ENCODE results near the gene C1orf21.

The C1orf21 gene

DNA sequence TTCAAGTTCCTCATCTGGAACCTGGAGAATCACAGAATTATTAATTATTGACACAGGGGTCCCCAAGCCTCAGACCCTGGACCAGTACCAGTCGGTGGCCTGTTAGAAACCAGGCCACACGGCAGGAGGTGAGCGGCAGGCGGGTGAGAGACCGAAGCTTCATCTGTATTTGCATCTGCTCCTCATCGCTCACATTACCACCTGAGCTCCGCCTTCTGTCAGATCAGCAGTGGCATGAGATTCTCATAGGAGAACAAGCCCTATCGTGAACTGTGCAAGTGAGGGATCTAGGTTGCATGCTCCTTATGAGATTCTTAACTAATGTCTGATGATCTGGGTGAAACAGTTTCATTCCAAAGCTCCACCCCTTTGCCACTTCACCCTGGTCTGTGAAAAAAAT, 125.9 kb downstream of the C1orf21 start:
- in situ Hi-C loops (cut with MboI; ENCODE audit: low sequenced_read_pairs) = no loop called here

DNA sequence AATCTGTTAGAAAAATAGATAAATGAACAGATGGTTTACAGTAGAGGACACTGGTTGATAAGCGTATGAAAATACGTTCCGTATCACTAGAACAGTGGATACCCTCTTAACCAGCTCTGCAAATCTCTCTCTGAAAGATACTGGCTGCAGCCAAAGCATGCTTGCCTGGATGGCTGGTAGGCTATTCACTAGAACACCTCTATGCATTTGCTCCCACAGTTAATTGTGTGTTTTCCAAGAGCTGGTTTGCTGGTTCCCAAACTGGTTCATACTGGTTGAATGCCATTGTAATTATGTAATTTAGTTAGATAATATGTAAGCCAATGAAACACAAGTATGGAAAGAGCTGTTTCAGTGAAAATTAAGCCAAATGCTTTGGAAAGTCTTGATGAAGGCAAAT, 126.6 kb downstream of the C1orf21 start:
- in situ Hi-C loops (cut with MboI; ENCODE audit: low sequenced_read_pairs) = no loop called here

DNA sequence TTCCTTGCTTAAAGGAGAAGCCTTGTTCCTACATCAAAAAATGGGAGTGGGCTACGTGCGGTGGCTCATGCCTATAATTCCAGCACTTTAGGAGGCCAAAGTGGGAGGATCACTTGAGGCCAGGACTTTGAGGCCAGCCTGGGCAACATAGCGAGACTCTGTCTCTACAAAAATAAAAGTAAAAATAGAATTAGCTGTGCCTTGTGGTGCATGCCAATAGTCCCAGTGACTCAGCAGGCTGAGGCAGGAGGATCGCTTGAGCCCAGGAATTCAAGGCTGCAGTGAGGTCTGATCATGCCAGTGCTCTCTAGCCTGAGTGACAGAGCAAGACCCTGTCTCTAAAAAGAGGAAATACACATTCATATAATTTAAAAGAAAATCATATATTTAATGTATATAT, 127.1 kb downstream of the C1orf21 start:
- in situ Hi-C loops (cut with MboI; ENCODE audit: low sequenced_read_pairs) = no loop called here

DNA sequence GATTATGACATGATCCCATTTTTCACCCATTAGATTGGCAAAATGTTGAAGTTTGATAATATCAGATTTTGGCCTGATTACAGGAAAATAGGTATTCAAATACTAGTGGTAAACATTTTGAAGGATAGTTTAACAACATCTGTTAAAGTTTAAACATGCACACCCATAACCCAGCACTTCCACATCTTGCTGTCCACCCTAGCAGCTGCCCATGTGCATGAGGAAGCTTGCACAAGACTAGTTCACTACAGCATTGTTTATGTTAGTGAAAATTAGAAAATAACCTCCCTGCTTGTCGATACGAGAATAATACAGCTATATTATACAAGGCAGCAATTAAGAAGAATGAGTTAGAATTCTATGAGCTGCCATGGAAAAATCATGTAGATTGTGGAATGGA, 127.6 kb downstream of the C1orf21 start:
- in situ Hi-C loops (cut with MboI; ENCODE audit: low sequenced_read_pairs) = no loop called here

DNA sequence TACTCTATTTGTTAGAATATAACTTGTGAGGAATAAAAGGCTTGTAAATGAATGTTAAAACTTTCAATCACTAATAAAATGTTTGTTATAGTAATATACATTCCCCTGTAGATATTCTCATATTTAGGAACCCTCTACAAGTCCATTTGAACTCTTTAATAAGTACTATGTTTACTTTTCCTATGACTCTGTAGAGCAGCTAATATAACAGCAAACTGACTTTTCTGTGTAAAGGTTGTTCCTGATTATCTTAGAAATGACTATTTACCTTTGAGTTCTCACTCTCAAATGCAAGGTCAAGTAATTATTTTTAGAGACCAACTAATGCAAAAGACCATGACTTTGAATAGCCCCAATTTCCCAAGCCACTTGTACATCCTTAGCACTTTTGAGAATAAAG, 130.3 kb downstream of the C1orf21 start:
- in situ Hi-C loops (cut with MboI; ENCODE audit: low sequenced_read_pairs) = no loop called here

DNA sequence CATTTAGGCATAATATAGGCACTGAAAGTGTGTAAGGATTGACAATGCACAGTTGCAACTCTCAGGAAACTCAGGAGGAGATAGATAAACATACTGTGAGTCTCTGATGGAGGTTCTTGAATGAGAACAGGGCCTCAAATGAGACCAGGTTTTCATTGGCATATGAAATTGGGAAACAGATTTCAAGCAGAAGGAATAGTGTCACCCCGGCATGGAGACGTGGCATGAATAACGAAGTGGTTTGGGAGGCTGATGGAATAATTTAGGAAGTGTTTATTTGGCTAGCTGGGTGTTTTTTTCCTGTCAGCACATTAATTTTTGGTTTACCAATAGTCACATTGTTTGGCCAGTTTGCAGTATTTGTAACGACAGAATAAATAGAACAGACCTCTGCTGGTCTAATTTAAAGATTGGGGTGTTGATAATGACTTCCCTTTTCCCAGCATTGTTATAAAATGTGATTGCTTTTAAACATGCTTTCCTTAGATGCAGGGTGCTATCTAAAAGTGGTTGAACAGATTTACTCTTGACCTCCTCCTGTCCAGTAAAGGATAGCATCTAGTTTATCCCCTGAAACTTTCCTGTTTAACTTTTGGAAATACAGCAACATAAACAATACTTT, 132.0 kb downstream of the C1orf21 start:
- in situ Hi-C loops (cut with MboI; ENCODE audit: low sequenced_read_pairs) = no loop called here

DNA sequence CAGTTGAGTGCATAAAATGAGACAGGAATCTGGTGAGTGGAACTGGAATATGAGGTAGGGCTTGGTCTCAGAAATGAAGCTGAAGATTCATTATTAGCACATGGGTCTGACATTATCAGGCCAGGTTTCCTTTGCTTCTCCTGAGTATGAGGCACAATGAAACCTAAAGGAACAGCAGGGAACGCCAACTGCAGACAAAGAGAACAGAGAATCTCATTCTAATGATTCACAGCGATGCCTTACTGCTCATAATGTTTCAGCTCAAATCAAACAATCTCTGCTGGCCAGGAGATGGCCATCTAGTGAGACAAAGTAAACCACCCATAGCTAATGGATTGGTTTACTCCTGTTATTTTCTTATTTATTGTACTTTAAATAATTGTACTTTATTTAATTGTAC, 133.5 kb downstream of the C1orf21 start:
- in situ Hi-C loops (cut with MboI; ENCODE audit: low sequenced_read_pairs) = no loop called here

DNA sequence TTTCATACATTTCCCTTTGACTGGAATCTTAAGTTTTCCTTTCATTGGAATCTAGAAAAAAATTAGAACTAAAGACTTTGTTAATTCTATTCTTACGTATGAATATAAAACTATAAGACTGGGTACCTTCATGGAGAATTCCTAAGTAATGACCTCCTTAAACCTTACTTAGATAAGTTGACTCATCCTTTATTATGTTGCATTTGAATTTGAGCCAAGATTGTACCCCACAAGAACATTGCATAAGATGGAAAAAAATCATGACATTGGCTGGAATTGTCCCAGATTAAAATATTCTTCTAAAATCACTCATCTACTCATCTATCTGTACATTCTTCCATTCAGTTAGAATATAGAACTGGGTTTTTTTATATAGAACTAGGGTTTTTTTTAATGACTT, 137.4 kb downstream of the C1orf21 start:
- in situ Hi-C loops (cut with MboI; ENCODE audit: low sequenced_read_pairs) = no loop called here

DNA sequence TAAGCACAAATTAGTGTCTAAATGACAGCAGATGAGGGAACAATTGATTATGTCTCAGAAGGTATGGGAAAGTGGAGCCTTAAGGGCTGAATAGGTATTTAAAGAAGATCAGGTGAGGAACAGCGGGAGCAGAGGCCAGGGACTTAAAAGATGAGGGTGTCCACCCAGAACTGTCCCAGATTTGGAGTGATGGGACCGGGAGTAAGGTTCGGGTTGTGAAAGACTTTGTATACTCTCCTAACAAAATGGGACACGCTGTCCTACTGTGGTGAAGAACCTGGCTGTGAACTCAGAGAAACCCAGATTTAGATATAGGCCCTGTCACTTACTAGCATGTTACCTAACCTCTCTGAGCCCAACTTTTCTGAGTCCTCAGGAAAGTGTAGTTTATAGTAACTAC, 140.6 kb downstream of the C1orf21 start:
- in situ Hi-C loops (cut with MboI; ENCODE audit: low sequenced_read_pairs) = no loop called here

DNA sequence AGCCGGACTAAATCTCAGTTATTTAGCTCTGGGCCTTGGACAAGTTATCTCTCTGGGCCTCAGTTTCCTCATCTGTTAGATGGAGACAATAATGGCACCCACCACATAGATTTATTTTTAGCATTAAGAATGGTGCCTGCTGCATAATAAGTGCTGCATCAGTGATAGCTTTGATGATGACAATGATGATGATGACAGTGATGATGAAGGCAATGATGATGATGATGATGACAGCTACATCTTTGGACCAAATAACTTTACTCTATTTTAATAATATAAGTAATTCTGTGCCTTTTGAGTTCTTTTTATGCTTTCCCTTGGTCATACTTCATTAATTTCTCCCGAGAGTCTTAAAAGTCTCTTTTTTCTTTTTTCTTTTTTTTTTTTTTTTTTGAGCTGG, 143.4 kb downstream of the C1orf21 start:
- in situ Hi-C loops (cut with MboI; ENCODE audit: low sequenced_read_pairs) = no loop called here

DNA sequence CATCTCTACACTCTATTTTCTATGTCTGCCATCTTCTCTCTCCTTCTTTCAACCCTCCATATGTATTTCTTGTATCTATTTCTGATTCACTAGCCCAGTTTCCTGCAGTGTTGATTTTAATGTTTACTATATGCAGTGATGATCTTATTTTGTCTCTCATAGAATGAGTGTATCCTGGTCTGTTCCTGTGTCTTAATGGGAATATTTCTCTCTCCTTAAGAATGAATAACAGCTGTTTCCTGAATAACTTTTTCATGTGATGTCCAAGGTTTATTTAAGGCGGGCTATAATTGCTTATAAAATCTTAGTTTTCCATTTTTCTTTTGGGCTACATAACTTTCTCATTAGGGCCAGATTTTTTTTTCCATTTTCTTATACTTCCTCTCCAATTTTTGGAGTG, 144.5 kb downstream of the C1orf21 start:
- in situ Hi-C loops (cut with MboI; ENCODE audit: low sequenced_read_pairs) = no loop called here

DNA sequence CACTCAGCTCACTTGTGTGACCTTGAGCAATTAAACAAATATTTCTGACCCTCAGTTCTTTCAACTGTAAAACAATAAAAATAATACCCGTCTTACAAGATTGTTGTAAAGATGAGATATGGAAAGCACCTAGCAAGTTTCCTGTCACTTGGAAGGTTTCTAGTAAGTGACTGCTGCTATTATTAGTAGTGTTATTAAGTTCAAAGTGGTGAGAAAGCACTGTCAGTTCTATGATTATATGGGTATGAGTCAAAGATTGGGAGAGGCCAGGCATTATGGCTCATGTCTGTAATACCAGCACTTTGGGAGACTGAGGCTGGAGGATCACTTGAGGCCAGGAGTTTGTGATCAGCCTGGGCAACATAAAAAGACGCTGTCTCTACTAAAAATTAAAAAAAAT, 145.4 kb downstream of the C1orf21 start:
- in situ Hi-C loops (cut with MboI; ENCODE audit: low sequenced_read_pairs) = no loop called here

DNA sequence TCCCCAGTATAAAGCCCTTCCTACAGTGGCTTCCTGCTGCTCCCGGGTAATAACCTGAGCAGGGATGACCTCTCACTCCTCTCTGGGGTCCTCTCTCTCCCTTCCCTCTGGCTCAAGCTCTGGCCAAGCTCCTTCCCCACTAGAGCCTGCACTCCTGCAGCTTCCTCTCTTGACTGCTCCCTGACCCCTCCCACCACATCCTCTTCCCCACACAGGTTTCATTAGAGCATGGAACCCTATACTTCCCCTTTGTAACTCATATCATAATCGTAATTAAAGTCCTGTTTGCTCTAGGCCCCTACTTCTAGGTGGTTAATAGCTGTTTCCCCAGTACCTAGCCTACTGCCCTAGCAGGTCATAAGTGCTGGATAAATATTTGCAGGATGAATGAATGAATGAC, 146.2 kb downstream of the C1orf21 start:
- in situ Hi-C loops (cut with MboI; ENCODE audit: low sequenced_read_pairs) = no loop called here

DNA sequence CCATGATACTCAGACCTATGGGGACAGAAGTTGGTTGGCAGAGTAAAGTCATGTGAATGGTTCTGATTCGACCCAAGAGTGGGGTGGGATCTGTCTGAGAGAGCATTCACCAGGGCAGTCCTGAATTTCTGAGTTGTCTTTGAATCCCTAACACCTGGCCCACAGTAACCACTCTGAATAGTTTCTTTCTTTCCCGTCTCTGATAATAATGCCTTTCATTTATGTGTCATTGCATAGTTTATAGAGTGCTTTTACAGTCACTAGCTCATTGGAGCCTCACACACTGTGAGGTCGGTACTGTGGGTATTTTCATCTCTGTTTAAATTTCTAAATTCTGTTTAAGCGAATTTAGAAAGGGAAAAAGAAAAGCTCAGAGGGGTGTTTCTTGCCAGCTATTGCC, 147.1 kb downstream of the C1orf21 start:
- in situ Hi-C loops (cut with MboI; ENCODE audit: low sequenced_read_pairs) = no loop called here

DNA sequence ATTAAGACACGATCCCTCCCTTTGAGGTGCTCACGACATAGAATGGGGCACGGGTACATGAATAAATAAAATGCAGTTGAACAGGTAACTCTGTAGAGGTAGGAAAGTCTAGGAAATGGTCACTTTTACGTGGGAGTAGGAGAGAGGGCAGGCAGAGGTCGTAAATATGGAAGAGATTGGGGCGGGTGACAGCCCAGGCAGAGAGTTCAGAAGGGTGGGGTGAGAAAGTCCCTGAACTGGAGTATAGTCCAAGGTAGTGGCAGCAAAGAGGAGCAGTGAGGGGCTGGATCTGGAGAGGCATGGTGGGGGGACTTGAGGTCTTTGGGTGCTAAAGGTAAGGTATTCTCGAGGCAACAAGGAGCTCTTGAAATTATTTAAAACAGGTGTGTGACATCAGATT, 147.9 kb downstream of the C1orf21 start:
- in situ Hi-C loops (cut with MboI; ENCODE audit: low sequenced_read_pairs) = no loop called here

DNA sequence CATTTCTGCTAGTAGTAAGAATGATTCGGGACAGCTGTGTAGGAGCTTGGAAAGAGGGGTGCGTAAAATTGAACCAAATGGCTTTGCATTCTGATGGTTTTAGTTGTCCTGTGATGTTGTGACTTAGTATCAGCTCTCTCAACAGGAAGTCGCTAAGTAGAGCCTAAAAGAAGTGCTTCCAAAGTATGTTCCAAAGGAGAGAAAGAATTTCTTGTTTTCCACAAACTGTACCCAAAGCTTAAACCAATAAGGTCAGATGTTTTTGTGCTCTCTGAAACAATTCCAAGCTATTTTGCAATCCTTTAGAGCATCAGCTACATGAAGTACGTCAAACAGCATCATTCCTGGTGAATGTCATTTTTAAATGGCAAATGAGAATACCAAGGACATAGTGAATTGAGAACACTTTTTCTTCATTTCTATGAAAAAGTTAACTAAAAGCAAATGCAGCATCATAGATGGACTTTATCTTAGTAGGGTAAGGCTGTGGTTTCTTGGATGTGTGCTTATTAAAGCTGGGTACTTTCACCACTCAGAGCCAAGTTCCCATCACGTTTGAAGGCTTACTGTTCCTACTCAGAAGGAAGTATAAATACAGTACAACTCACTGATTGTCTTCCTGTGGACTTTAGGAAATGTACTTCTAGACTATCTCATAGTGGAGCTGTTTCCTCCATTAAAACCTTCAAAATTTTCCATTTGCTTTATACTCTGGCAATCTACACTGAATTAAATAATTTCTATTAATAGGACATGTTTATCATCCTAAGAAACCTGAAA, 148.6 kb downstream of the C1orf21 start:
- in situ Hi-C loops (cut with MboI; ENCODE audit: low sequenced_read_pairs) = no loop called here

DNA sequence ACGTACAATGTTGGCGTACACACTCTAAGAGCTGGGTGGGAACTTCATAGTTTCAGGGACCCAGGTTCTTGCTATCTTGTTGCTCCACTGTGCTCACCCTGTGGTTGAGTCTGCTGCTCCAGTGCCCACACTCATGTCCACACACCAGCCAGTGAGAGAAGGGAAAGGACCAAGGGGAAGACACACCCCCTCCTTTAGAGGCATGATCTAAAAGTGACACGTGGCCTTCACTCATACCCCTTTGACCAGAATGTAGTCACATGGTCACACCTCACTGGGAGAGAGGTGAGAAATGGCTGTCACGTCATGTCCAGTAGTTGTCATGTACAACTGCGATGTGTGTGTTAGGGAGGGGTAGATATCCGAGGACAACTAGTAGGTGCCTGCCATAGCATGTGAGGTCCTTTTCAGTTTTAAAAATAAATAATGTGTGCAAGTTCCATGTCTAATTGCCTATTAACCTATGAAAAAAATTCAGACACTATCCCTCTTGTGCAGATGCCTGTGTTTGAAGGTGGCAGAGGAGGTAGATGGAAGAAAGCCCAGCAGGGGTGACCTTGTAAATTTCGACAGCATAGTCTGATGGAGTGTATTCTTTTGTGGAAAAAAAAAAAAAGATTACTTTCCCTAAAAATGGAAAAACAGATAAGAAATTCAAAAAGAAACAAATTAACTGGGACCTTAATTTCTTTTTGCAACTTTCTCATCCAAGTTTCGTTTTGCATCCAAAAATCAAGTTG, 149.6 kb downstream of the C1orf21 start:
- in situ Hi-C loops (cut with MboI; ENCODE audit: low sequenced_read_pairs) = no loop called here

DNA sequence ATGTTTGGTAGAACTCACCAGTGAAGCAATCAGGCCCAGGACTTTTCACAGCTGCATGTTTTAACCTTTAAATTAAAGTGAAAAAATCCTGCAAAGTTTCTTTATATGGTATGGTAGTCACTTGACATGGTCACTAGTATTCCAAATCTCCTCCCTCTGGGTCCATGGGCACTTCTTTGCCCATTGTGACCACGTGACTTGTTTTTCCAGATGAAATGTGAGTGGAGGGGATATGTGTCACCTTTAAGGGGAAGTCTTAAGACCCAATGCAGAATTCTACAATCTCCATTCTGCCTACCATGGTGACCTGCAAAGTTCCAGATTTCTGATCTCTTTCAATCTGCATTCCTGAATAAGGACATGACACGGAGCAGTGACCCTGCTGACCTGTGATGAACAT, 152.8 kb downstream of the C1orf21 start:
- in situ Hi-C loops (cut with MboI; ENCODE audit: low sequenced_read_pairs) = no loop called here

DNA sequence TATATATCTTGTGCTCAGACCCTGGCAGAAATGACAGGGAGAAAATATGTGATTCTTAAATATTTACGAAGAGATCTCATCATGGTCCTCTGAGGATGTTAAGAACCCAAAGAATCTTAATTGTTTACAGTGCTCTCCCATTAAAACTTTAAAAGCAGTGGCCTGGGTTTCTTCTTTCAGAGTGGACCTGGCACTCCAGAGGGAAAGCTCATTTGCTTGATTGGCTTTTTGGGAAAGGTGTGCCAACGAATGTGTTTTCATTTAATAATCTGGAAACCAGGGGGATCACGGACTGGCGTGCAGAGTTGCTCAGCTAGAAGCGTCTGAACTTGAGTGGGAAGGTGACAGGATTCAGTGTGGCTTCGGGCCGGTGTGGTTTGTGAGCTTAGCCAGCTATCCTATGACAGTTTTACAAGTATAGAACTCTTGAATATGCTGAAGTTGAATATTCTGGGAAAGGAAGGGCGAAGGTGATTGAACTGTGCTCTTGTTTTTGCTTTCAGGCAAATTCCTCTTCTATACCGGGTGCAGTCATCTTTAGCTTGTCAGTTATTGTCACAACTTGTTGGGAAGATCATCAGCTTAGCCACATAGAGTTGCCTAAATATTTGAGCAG, 154.8 kb downstream of the C1orf21 start:
- in situ Hi-C loops (cut with MboI; ENCODE audit: low sequenced_read_pairs) = no loop called here

DNA sequence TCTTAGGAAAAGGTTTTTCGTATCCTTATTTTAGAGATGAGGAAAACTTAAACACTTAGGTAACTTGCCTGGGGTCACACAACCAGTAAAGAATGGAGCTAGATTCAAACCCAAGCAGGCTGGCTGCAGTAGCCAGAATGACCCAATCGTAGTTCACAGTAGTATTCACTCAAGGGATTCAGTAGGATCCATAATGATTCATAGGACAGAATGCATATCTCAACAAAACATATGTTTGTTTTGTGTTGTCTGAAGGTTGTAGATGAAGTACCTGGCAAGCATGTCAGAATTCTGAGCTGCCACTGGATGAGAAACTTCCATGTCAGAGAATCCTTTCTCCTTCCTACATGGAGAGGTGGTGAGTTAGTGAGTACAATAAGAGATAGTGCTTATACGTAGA, 155.5 kb downstream of the C1orf21 start:
- in situ Hi-C loops (cut with MboI; ENCODE audit: low sequenced_read_pairs) = no loop called here

DNA sequence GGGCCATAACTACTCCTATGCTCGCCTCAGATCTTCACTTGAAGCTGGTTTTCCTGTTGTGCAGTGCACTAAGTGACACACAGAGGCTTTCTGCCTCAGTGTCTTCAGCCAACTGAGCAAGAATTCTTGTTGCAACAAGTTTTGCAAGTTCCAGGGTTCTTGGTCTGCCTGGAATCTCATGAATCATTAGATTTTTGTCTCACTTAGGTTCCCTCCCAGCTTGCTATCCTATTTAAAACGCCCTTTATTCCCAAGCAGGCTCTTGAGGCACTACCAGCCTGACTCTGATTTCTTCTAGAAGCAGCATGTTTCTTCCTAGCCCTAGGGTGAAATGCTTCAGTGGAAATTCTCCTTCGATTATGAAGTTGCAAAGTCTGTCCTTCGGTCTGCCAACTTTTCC, 158.8 kb downstream of the C1orf21 start:
- in situ Hi-C loops (cut with MboI; ENCODE audit: low sequenced_read_pairs) = no loop called here

DNA sequence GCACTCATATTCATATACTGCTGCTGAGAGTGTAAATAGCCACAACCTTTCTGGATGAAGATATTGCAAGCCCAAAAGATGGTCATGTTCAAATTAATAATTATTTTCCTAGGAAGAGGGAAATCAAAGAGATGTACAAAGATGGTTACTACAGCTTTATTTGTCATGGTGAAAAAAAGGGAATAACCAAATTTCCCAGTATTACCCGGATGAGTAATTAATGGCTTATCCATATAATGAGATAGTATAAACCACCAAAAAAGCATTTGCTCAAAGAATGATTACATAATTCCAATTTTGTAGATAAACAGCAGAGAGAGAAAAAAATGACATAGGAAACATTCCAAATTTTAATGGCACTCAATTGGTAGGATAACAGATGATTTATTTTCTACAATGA, 165.6 kb downstream of the C1orf21 start:
- in situ Hi-C loops (cut with MboI; ENCODE audit: low sequenced_read_pairs) = loop anchor here (25.0 kb wide), 1 partner anchor 465 kb away; no protein-coding TSS in a partner anchor
